GM19099 (cell line): ENCODE measurements around the gene ESRRA.

Source experiments
- POLR2A ChIP-seq: IDR thresholded peaks from 3 replicates; pipeline ENCODE4 v1.6.1; 2011; ENCODE audit warnings: low read depth; ENCODE audit not compliant: insufficient read length; ENCODE audit errors: extremely low read depth

Gene ESRRA

GRCh38 chr11:64296830-64297698 is 8.3 kb upstream of the ESRRA start:
- TF ChIP-seq POLR2A: no peak

DNA sequence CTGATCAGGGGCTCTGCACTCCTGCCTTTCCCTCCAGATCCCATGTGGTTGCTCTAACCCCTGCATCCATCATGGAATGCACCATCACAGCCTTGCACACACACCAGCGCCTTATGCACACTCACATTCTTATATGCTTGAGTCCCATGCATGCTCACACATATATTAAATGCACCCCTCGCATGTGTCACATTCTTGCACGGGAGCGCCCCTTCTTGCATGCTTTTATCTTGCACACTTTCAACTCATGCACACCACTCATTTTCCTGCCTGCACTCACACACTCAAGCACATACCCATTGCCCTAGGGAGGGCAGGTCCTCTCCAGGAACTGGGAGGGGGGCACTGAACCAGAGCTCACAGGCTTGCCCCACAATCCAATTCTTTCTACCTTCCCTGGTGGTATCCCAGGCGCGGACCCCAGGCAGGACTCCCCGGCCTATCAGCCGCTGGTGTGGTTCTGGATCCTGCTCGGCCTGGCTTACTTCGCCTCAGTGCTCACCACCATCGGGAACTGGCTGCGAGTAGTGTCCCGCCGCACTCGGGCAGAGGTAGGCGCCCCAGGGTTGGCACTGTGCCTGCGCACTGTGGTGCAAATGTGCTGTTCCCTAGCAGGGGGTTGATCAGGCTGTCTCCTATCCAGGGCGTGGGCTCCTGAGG is 7.5 kb upstream of the ESRRA start:
- no peak for TF ChIP-seq POLR2A

GRCh38 chr11:64298966-64299846 is 6.1 kb upstream of the ESRRA start:
- TF ChIP-seq POLR2A: no peak

DNA sequence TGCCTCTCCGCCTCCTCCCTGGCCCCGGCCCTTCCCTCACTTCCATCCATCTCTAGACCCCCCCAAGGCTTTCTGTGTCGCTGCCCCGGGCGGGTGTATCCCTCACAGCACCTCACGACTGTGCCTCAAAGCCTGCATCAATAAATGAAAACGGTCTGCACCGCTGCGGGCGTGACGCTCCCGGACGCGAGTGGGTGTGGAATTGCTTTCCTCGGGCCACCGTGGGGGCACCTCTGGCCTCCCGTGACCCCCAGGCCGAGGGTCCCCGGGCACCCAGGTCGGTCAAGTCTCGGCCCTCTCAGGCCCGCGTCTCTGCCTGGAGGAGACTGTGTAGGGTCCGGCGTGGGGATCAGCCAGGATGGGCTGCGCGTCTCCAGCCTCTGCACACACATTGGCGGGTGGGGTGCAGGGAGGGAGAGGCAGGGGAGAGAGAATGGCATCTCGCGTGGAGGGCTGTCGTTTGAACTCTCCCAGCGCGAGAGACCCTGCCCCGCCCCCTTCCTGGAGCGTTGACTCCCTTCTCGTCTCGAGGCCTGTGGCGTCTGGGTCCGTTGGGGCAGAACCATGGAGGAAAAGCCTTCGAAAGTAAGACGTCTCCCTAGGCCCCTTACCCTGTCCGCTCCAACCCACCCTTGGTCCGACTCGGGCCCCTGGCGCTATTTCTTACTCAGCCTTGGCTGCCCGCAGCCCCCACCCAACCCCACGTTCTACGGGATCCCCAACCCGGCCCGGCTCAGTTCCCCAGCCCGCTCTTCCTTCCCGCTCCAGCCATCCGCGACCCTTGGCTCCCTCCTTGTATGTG is 5.3 kb upstream of the ESRRA start, which contains the start of gene CATSPERZ:
TSS of gene CATSPERZ (plus strand) at position 512 of the 802 bp plus-strand sequence. CDS start at position 565, 53 bp downstream.
- no peak for TF ChIP-seq POLR2A

GRCh38 chr11:64303109-64304031 is 2.0 kb upstream of the ESRRA start:
- no peak for TF ChIP-seq POLR2A

GRCh38 chr11:64304032-64304315 is 1.4 kb upstream of the ESRRA start:
- no peak for TF ChIP-seq POLR2A

- peak; percentile 77 for TF ChIP-seq POLR2A
Measured at GRCh38 chr11:64304316-64305072, 830 bp upstream of the ESRRA start.

DNA sequence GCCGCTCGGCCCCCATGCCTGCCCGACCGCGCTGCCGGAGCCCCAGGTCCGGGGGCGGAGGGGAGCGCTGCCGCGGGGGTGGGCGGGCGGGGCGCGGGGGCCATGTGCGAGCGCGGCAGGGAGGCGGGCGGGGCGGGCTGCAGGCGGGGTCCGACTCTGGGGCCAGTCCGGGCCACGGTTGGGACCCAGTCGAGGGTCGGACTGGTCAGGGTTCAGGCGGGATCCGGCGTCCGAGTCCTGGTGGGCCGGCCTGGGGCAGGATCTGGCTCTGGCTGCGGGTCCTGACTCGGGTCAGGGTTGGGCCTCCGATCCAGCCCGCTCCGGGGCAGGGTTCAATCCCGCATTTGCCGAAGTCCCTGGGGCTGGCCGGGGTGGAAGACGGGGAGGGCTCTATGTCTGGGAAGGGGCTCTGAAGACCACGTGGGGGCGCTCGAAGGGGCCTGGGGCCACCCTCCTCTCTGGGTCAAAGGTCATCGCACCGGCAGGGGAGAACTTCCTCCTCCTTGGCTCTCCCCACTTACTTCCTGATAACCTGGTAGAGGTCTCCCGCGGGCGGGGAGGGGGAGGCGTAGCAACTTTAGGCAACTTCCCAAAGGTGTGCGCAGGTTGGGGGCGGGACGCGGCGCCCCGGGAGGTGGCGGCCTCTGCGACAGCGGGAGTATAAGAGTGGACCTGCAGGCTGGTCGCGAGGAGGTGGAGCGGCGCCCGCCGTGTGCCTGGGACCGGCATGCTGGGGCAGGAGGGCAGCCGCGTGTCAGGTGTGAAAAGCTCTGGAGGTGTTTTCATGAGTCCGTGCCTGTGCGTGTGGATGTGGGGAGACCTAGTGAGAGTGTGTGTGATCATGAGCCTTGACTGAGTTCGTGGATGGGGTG is 603 bp downstream of the ESRRA start:
- peak; percentile 54 for TF ChIP-seq POLR2A

DNA sequence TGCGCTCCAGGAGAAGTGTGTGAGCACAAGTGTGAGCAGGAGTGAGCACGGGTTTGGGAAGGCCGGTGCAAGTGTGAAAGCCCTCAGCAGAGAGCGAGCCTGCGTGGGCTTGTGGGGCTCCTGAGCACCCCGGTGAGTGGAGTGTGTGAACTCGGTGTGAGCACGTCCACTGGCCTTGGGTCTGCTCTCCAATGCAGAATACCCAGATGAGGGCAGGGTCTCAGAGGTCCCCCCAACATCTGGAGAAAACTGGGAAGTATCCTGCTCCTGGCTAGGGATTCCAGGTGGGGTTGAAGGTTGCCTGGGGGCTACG is 1.2 kb downstream of the ESRRA start:
- TF ChIP-seq POLR2A: no peak

GRCh38 chr11:64306876-64307622 is 1.7 kb downstream of the ESRRA start:
- TF ChIP-seq POLR2A: no peak

DNA sequence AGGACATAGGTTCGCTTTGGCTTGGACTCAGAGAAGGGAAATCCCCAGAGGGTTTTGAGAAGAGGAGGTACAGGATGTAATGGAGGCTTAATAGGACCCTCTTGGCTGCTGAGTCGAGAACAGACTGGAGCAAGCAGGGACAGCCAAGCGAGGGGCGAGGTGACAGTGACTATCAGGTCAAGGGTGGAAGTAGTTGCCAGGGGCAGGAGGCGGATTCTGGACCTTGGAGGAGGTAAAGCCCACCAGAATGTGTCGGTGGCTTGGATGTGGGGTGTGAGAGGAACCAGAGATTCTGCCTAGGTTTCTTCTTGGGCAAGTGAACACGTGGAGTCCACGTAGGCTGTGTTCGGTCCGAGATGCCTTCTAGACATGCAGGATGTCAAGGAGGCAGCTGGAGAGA is 7.6 kb downstream of the ESRRA start:
- no peak for TF ChIP-seq POLR2A
